GM23248 (cell line): Measurements from ENCODE around the gene SPNS3.

Experiments
- EZH2 ChIP-seq: fragments of 200-600 bp; sonication (generic); IDR thresholded peaks from 2 replicates; pipeline ENCODE4 v1.6.1; 2018; ENCODE audit warnings: antibody characterized with exemption, mild to moderate bottlenecking; ENCODE audit not compliant: insufficient read depth, poor library complexity, severe bottlenecking
- EZH2phosphoT487 ChIP-seq: fragments of 200-600 bp; sonication (generic); IDR thresholded peaks from 2 replicates; pipeline ENCODE4 v1.6.1; 2018; ENCODE audit warnings: antibody characterized with exemption, moderate library complexity, mild to moderate bottlenecking, low read depth; ENCODE audit not compliant: insufficient read depth

DNA sequence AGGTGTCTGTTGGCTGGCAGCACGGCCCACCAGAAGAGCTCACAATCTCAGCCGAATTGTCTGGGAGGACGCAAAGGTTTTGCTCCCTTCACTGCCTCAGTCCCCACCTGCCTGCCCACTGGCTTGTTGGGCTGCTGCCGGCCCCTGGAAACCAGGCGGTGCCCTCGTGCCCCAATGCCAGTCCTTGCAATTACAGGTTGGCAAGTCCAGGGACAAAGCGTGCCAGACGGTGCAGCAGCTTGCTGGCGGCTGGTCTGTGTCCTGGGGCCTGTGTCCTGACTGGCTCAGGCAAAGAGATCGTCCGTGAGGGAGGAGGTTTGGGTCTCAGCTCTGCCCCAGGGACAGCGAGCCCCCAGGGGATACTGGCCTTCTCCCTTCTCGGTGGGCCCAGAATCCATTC, 40.4 kb downstream of the SPNS3 start:
- no peak for TF ChIP-seq EZH2
- TF ChIP-seq EZH2phosphoT487: no peak
